GM12892 (cell line): Measurements from ENCODE around the gene TLE5.

Source experiments
- DNase-seq: peaks from one replicate; pipeline ENCODE4 v3.0.0; 2011; ENCODE audit not compliant: insufficient read length
- FAIRE-seq: peaks from 2 replicates; lab custom pipeline; 2011; peaks lifted over from hg19 to GRCh38; lab: Jason Lieb, UNC
- POLR2A ChIP-seq: IDR thresholded peaks from 2 replicates; pipeline ENCODE4 v1.6.1; 2011; ENCODE audit warnings: low read depth, low read length, control low read depth
- POLR2AphosphoS5 ChIP-seq: IDR thresholded peaks from 2 replicates; pipeline ENCODE4 v1.6.1; 2011; ENCODE audit warnings: low read depth, low read length, control low read depth
- TAF1 ChIP-seq: IDR thresholded peaks from 2 replicates; pipeline ENCODE4 v1.6.1; 2011; ENCODE audit warnings: low read depth, mild to moderate bottlenecking, control low read depth, low read length, borderline replicate concordance

TLE5 gene

DNA sequence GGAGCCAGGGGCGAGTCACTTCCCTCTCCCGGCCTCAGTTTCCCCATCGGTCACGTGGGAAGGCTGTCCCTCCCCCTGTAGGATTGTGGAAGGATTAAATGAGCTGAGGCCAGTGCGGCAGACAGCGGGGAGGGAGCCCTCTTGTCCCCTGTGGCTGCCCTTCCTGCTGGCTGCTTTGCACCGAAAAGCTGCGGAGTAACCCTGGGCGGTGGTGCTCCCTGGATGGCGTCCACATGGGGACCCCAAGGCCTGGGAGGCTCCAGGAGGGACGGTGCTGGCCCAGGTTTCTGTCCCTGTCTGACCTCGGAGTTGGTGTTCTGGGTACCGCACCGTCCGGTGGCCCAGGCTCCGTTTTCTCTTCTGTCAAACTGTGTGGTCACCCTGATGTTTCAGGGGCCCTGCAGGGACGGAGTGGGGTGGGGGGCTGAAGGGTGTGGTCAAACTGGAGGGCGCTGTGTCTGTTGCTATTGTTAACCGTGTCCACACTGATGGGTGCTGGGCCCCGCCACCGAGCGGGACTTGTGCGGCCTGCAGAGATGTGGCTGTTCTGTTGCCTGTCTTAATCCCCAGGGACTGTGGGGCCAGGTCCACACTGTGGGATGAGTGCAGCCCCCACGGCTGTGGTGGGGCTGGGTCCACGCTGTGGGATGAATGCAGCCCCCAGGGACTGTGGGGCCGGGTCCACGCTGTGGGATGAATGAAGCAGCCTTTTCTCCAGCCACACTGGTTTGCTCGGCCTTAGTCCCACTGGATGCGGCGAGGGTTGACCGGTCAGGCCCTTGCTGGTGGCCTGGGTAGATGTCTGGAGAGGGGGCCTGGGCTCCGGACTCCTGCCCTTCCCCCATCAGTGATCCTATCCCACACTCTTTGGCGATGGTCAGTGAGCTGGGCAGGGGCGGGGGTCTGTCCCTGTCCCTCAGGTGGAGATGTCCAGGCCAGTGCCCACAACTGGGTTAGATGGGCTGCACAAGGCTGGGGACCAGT, 38.7 kb upstream of the TLE5 start:
- no peak for DNase-seq
- no peak for FAIRE-seq
- TF ChIP-seq POLR2AphosphoS5 (no peak), POLR2A (no peak), TAF1 (no peak)

DNA sequence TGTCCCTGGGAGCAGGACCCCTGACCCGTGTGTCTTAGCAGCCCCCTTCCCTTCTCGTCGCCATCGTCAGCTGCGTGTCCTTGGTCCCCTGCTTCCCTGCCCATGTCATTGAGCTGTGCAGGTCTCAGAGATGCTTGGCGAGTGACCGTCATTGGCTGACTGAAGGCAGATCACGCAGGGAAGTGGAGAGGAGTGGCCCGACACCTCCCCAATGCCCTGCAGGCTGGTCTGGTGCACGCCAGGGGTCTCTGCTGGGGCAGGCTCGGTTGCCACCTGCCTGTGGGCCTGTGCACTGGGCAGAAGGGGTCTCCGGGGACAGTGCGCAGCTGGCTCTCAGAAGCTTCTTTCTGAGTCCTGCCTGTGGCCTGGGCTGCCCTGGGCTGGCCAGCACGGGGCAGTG, 38.0 kb upstream of the TLE5 start:
- TF ChIP-seq TAF1 (no peak), POLR2AphosphoS5 (no peak)
- DNase-seq: no peak
- no peak for FAIRE-seq

GRCh38 chr19:3099347-3100145, 37.3 kb upstream of the TLE5 start:
- FAIRE-seq (no peak), DNase-seq (no peak)
- no peak for TF ChIP-seq POLR2A
- no peak for TF ChIP-seq TAF1
- TF ChIP-seq POLR2AphosphoS5: no peak

- FAIRE-seq: no peak
- no peak for DNase-seq
- TF ChIP-seq POLR2AphosphoS5 (no peak), TAF1 (no peak), POLR2A (no peak)
Observed at GRCh38 chr19:3098515-3099346, 36.4 kb upstream of the TLE5 start.

DNA sequence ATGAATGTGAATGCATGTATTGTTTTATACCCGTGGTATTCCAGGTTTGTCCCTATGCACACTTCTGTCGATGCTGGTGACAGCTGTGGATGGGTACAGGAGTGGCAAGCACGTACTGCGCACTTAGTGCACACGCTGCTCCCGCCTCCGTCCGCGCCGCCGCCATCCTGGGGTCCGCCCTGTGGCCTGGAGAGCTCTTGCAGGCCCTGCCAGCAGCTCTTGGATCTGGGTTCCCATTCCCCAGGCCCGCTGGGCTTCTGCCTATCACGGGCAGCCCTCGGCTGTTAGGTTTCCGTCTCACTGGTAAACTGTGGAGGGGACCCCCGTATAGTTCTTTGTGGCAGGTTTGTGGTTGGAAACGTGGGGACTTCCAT, 35.8 kb upstream of the TLE5 start:
- DNase-seq (no peak), FAIRE-seq (no peak)

DNA sequence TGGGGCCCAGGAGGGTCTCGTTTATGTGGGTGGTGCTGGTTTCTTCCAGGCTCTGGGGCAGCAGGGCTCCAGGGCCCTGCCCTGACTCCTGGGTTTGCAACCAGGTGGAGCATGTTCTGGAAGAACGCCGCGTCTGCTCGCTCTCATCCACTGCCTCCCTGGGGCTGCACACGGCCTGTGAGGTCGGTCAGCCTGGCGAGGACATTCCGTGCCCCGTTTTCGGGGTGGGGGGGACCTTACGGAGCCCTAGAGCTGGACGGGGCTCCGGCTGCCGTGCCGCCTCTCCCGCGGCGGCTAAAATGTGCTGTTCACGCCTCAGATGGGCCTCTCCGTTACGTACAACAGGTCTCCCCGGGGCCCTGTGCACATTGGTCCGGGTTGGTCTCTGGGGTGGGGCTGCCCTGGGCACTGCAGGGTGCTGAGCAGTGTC, 35.2 kb upstream of the TLE5 start:
- TF ChIP-seq POLR2AphosphoS5 (no peak), TAF1 (no peak), POLR2A (no peak)
- FAIRE-seq: no peak
- no peak for DNase-seq

More for the DNA sequence above, 35.8 kb upstream of the TLE5 start:
- TF ChIP-seq POLR2AphosphoS5 (no peak), TAF1 (no peak), POLR2A (no peak)

DNA sequence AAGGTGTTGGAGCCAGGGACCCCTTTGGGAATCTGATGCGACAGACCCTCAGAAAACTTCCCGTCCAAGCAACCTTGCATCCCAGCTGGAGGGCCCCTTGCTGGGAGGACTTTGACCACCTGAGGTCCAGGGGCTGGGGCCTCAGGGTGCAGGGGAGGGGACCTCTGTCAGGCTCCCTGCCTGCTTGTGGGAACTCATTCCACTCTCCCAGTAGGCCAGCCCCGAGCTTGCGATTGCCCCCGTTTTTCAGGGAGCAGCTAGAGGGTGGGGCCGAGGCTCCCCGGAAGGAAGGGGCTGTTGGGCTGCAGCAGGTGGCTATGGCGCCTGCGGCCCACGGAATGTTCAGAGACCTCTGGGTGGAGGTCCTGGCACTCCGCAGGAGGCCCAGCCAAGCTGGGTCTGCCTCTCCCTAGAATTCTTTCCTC, 34.6 kb upstream of the TLE5 start:
- DNase-seq (no peak), FAIRE-seq (no peak)
- TF ChIP-seq TAF1 (no peak), POLR2AphosphoS5 (no peak), POLR2A (no peak)

GRCh38 chr19:3096267-3096901, 34.1 kb upstream of the TLE5 start:
- TF ChIP-seq POLR2A: no peak
- no peak for TF ChIP-seq POLR2AphosphoS5
- TF ChIP-seq TAF1: no peak
- DNase-seq (no peak), FAIRE-seq (no peak)

GRCh38 chr19:3095441-3096191, 33.3 kb upstream of the TLE5 start:
- TF ChIP-seq POLR2AphosphoS5 (no peak), POLR2A (no peak), TAF1 (no peak)
- DNase-seq: no peak
- FAIRE-seq: no peak
